AG04449 (cell line): ENCODE measurements around the gene FRMPD4.

Source experiments
- CTCF ChIA-PET: fragments of 350-600 bp; formaldehyde crosslinking; extraction: SDS; loops from one replicate; lab custom pipeline; 2021; ENCODE audit warnings: antibody characterized with exemption; lab: Yijun Ruan, JAX
- POLR2A ChIA-PET: fragments of 400-600, 350-600 bp; formaldehyde crosslinking; extraction: SDS; loops from one replicate; lab custom pipeline; 2020; ENCODE audit warnings: antibody characterized with exemption, inconsistent platforms; lab: Yijun Ruan, JAX
- DNase-seq: peaks from one replicate; pipeline ENCODE4 v3.0.0-alpha.2; 2010; ENCODE audit warnings: low read depth, low spot score
- H3K4me3 ChIP-seq: 2 replicates; pipeline ENCODE4 v1.5.1; 2011; ENCODE audit warnings: low read depth, mild to moderate bottlenecking, control low read depth, low read length
- CTCF ChIP-seq: IDR thresholded peaks from one replicate; pipeline ENCODE4 v1.5.1; 2011; ENCODE audit warnings: mild to moderate bottlenecking, moderate library complexity, low read length, control low read depth, inconsistent platforms; ENCODE audit not compliant: insufficient read depth; ENCODE audit errors: missing control alignments

The FRMPD4 gene

DNA sequence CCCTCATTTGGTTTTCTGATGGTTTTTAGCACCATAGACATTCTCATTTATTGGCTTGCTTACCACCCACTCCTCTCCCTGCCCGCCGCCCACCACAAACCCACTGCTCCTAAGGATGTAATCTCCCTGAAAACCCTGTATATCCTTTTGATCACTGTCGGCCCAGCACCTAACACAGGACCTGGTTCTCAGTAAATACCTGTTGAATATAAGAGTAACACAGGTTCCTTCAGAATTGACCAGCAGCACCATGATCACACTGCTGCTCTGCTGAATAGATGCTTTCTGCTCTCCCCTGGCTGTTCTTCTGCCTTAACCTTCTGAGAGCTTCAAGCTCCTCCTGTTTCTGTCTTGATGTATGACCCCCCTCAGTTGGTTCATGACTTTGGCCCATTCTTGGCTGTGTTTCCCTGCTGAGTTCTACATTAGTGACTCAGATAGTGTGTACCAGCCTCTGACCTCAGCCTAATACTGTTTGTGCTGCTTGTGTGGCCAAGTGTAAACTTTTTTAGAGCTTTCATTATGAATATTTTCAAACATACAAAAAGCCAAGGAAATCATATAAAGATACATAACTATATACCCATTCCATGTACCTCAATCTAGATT lies 265.3 kb downstream of the FRMPD4 start:
- DNase-seq = no peak
- CTCF ChIA-PET = no interaction called here
- TF ChIP-seq CTCF = no peak
- H3K4me3 ChIP-seq = no peak overlapping the region
- POLR2A ChIA-PET = no interaction called here

GRCh38 chrX:12405306-12405705 lies 267.0 kb downstream of the FRMPD4 start:
- CTCF ChIA-PET = no interaction called here
- DNase-seq = no peak
- no peak for TF ChIP-seq CTCF
- POLR2A ChIA-PET = no interaction called here
- H3K4me3 ChIP-seq = no peak overlapping the region

- no peak for TF ChIP-seq CTCF
- H3K4me3 ChIP-seq = no peak overlapping the region
- DNase-seq = no peak
- ChIA-PET POLR2A (no interaction called here), CTCF (no interaction called here)
Observed at GRCh38 chrX:12410523-12410922, 272.2 kb downstream of the FRMPD4 start.

DNA sequence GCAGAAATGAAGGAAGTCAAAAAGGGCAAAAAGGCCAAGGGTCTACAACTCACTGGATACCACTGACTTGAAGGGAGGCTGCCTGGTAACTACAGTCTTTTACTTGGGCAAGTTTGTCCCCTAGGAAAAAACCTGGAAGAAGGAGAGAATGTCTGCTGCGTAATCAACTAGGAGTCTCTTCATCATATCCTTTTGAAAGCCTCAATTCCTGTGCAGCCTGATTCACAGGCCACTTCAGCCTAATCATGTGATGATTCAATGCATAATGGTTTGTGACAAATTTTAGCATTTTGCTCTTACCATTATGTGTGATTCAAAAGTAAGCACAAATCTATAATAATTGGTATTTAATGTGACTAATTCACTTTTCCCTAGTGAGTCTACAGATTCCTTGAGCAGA lies 273.6 kb downstream of the FRMPD4 start:
- TF ChIP-seq CTCF = no peak
- CTCF ChIA-PET = no interaction called here
- H3K4me3 ChIP-seq = no peak overlapping the region
- POLR2A ChIA-PET = no interaction called here
- no peak for DNase-seq

GRCh38 chrX:12412561-12412960 lies 274.3 kb downstream of the FRMPD4 start:
- CTCF ChIA-PET = no interaction called here
- H3K4me3 ChIP-seq = no peak overlapping the region
- TF ChIP-seq CTCF = no peak
- POLR2A ChIA-PET = no interaction called here
- no peak for DNase-seq

- POLR2A ChIA-PET = no interaction called here
- CTCF ChIA-PET = no interaction called here
- no peak for DNase-seq
- no peak for TF ChIP-seq CTCF
- H3K4me3 ChIP-seq = no peak overlapping the region
Observed at GRCh38 chrX:12419591-12419990, 281.3 kb downstream of the FRMPD4 start.
